COLO668 (cell line): ENCODE results near the gene METAP1D.
"Not testable (repeated sequence)": the region's sequence is repeated elsewhere in the genome, so short reads cannot be mapped to it uniquely, and the experiment has no call there.

Source experiments
- DNase-seq: peaks from one replicate; lab custom pipeline; 2025; ENCODE audit not compliant: unreplicated experiment; lab: John Stamatoyannopoulos, UW

Gene METAP1D

DNA sequence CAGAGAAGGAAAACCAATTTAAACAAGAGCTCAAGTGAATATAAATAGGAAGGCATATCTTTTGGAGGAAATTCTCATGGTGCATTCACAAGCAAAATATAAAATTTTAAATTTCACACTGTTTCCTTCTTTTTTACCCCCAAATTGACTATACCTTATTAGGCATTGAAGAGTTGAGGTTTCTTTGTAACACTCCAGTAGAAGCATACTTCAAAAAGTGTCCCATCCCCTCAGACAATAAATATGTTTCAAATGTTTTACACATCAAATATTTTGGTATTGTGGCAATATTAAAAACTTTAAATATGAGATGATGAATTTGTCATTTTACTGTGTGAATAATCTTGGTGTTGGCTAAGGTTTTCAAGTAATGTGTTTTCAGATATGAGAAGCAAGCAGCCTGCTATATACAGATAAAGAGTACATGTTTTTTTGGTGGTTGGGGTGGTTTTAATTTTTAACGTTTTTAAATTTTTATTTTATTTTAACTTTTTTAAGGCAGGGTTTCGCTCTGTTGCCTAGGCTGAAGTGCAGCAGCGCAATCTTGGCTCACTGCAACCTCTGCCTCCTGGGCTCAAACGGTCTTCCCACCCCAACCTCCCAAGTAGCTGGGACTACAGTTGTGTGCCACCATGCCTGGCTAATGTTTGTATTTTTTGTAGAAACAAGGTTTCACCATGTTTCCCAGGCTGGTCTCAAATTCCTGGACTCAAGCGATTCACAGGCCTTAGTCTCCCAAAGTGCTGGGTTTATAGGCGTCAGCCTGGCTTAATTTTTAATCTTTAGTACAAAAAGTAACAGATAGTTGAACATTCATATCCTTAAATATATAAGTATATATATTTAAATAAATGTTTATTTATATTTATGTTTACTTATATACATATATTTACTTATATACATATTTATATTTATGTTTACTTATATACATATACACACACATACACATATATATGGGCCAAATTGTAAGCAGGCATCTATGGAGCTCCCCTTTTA, 49.1 kb downstream of the METAP1D start:
- DNase-seq = no peak

DNA sequence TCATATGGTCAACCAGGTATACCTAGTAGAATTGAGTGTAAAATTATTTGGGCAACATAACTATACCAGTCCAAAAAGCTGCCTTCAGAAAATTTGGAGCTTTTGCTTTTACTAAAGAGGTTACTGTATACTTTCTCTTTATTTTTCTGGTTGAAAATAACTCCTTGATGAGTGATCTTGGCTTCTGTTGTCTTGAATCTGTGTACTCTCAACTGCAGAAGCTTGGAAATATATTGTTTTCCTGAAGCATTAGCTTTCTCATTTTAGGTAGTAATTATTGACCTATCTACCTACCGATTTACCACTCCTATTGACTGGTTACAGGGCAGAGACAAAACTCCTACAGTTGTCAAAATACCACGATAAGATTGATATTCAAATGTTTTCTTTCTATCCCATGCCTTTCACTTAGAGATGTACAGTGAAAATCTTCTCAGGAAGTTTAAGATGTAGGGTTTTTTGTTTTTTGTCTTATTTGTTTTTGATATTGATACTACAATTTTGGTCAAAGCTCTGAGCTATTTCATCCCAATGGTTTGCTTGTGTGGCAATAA, 49.9 kb downstream of the METAP1D start:
- DNase-seq = no peak

DNA sequence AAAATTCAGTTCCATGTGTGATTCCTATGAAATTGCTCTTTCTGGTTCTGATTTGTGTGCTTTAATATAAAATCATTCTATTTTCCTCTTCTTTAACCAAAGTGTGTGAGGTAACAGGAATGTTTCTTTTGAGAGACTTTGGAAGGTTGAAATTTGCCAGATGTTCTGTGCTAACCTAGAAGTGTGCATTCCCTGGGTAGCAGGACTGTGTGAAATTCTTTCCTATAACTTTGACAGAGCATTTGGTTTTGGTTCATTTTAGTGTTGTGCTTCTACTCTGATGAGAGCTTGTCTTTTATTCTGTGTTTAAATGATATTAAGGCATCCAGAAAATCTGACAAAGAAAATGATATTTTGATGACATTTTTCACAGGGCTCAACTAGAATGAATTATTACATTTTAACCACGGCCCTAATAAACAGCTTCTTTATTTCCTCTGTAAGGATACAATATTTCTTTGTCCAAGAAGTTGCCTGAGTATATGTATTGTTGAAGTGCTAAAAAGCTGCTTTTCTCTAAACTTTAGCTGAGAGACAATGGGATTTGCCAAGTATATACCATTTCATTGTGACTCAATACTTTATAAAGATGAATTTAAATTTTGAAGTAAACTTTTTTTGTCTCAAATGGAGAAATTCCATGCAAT, 50.8 kb downstream of the METAP1D start:
- DNase-seq = no peak

GRCh38 chr2:172052000-172052983, 52.5 kb downstream of the METAP1D start:
- DNase-seq = no peak

- no peak for DNase-seq
Measured at GRCh38 chr2:172053486-172053885, 53.7 kb downstream of the METAP1D start.

GRCh38 chr2:172056293-172056692, 56.5 kb downstream of the METAP1D start:
- no peak for DNase-seq

- DNase-seq = no peak
Measured at GRCh38 chr2:172058660-172059059, 58.9 kb downstream of the METAP1D start.

- not testable (repeated sequence) for DNase-seq
Measured at GRCh38 chr2:172060118-172060517, 60.4 kb downstream of the METAP1D start.

DNA sequence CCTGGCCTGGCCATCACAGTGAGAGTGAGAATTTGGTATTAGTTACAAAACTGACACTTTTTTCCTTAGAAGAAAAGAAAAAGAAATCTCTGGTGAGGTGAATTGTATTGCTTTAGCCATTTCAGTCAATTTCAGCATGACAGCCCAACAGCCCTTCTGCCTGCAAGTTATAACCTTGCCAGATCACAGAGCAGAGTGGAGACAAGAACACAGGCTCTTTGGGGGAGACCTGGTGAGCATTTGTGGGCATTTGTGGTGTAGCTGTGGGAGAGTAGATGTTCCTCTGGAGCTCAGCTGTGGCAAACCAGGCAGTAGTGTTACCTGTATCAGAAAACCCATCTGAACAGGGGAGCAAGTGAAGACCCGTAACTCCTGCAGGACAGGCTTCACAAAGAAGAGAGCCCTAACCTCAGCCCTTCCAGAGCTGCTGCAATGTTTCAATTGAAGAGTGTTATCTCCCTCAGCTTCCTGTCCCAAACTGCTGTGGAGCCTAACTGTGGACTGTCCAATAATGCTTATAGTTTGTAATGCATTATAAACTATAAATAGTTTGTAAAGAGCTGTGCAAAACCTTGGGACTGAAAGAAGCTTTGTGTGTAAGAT, 62.8 kb downstream of the METAP1D start:
- no peak for DNase-seq

GRCh38 chr2:172063446-172063845, 63.7 kb downstream of the METAP1D start:
- no peak for DNase-seq

DNA sequence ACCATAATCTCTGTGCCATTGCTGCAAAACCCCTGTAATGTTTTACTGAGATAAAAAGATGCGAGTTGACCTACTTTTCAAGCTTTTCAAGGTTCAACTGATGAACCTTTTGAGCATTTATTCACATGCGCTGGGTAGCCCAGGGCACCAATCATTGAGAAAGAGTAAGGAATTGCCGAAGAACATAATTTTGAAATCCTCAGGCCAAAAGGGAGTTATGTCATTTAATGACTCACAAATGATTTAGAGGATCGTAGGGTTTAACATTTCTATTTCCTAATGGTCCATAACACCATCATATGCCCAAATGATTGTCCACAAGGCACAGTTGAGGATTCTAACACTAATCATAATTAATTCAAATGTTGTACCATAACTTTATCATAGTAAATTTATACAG, 65.4 kb downstream of the METAP1D start:
- no peak for DNase-seq

DNA sequence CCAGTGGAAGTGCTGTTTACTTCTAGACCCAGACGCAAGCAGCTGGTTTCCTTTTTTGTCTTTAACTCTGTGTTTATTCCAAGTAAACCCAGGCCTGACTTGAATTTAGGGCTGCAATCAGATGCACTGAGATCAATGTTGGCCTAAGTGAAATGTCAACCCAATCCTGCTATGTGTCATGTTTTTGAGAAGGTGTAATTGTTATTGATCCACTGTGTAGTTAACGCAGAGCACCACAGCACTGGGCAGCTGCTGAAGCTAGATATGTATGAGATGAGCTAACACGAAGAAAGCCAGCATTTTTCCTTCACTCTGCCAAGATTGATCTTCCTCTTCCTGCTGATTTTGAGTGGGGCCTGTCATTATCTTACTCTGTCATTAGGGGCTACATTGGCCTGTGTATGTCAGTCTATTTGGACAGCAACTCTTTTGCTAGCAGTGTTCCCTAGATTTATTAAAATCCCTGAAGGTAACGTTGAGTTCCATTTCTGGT, 66.7 kb downstream of the METAP1D start:
- DNase-seq = no peak

- not testable (repeated sequence) for DNase-seq
Measured at GRCh38 chr2:172067905-172068304, 68.2 kb downstream of the METAP1D start.

DNA sequence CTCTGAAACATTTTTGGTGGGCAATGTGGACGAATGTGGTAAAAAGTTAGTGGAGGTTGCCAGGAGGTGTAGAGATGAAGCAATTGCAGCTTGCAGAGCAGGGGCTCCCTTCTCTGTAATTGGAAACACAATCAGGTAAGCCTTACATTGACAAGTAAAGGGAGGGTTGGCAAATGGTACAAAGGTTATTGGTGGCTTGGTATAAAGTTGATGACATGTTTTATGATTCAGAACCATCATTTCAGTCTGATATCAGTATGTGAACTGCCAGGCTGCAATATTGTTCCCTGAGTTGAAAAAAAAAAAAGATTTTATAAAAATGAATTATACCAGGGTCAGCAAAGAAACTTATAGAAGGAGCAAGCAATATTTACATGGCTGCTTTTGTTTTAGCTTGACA, 71.2 kb downstream of the METAP1D start:
- no peak for DNase-seq

GRCh38 chr2:172072303-172072702, 72.5 kb downstream of the METAP1D start:
- DNase-seq = no peak

- DNase-seq = no peak
Measured at GRCh38 chr2:172072706-172073105, 73.0 kb downstream of the METAP1D start.

DNA sequence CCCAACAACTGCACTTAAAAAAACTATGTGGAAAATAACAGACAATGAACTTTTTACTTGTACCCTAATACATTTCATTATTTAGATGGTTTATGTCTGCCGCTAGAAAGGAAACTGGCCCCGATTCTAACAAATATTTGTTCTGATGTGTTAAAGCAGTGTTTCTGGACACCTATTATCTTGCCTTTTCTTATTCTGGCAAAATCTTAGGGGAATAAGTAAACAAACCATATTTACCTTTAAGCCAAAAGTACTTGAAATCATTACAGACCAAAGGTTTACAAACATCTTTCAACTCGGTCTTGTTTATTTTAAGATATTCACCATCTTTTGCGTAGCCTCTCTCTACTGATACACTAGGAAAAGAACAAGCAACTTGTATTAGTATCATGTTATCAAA, 73.8 kb downstream of the METAP1D start:
- no peak for DNase-seq

GRCh38 chr2:172074254-172074653, 74.5 kb downstream of the METAP1D start:
- no peak for DNase-seq

DNA sequence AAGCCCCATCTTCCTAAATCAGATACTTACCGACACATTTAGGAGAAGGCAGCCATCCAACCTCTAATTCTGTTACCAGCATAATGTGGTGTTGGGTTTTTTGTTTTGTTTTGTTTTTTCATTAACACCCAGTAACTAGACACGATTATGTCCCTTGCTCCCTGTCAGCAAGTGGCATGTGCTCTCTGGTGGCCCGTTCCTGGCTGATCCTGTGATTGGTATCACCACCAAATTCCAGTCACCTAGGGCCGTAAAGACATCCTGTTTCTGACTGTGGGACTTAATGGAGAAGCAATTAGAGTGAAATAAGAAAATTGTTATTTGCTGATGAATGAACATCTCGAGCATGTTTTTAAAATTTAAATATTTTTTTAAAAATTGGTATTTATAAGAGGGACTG, 79.7 kb downstream of the METAP1D start:
- DNase-seq = no peak
